Testis (tissue), 3 donors: ENCODE results near the gene SLIT3. TPM values are rescaled to one million over a fixed set of nuclear protein-coding genes. Genes with fewer than 3 reads are reported as not detected.

Experiments
- DNase-seq: peaks from one replicate; pipeline ENCODE4 v3.0.0-alpha.2; 2019
- H3K27ac ChIP-seq, 2 donors: fragments of 200-600 bp; sonication (generic); one replicate each; pipeline ENCODE4 v1.5.1; 2019
- H3K27me3 ChIP-seq: fragments of 200-600 bp; sonication (generic); one replicate; pipeline ENCODE4 v1.5.1; 2019
- H3K36me3 ChIP-seq: fragments of 200-600 bp; sonication (generic); one replicate; pipeline ENCODE4 v1.5.1; 2017; ENCODE audit warnings: low read depth; ENCODE audit errors: missing control alignments
- H3K4me1 ChIP-seq: fragments of 200-600 bp; sonication (generic); one replicate; pipeline ENCODE4 v1.5.1; 2019
- H3K4me3 ChIP-seq, 2 donors: fragments of 200-600 bp; sonication (generic); one replicate each; pipeline ENCODE4 v1.5.1; 2017 to 2019
- H3K9me3 ChIP-seq: fragments of 200-600 bp; sonication (generic); one replicate; pipeline ENCODE4 v1.5.1; 2017
- POLR2A ChIP-seq: fragments of 450-650 bp; IDR thresholded peaks from one replicate; pipeline ENCODE4 v1.6.1; 2017; ENCODE audit warnings: antibody characterized with exemption, mild to moderate bottlenecking, moderate library complexity
- whole genome bisulfite sequencing, 2 donors: methylation state at CpG; one replicate each; pipeline ENCODE4 v1.1.5; 2018; 5-methylcytosine and 5-hydroxymethylcytosine counted together
- intact Hi-C: fragments of 100-400 bp; cut with DNase I; formaldehyde crosslinking; loops from one replicate; pipeline ENCODE4 v1.15.1; 2023; ENCODE audit warnings: low total_unique reads
- polyA plus RNA-seq: library from polyadenylated mRNA; stranded (reverse); fragments of 350-450 nt; fragmentation: Illumina TruSeq; extraction: RNeasy Lipid Tissue Mini Kit (QIAGEN cat#74804); gene quantifications from one replicate; pipeline ENCODE4 v1.2.3, GENCODE V29; 2014; ENCODE audit warnings: low read depth, low replicate concordance; ENCODE audit not compliant: insufficient read depth
- total RNA-seq, 2 donors: library from RNA; depleted of rRNA; stranded (reverse); fragments of >200 nt; gene quantifications; one replicate each; pipeline ENCODE4 v1.2.3, GENCODE V29; 2016
- TF ChIP-seq, protein P1 (sequence below), 3 experiments: fragments of 450-650 bp in 2 of 3; fragments of 200-600 bp in 1 of 3; sonication (generic) in 1 of 3; IDR thresholded peaks; one replicate each; pipeline ENCODE4 v1.5.1; 2016 to 2019; ENCODE audit warnings: antibody characterized with exemption in 3 of 3, mild to moderate bottlenecking in 2 of 3, moderate library complexity in 1 of 3

Gene SLIT3
- total and polyA plus RNA-seq, 3 donors from 2014 or later: 4.8 to 23.2 (median 7.8) TPM

DNA sequence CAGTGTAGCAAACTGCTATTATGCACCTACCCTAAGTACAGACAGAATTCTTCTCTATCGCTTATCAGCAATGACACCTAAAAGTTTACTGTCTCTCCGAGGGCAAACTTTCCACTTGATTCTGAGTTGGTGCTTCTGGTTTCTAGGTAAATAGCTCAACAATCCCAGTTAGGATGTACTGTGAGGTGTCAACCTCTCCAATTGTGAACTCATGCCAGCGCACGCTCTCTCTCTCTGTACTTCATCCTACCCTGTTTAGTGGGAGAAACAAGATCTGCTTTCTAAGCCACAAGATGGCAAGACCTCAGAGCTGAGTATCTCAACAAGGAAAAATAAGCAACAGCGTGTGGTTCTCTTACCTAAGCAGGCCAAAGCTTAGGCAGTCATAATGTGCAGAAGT, 335.3 kb downstream of the SLIT3 start:
- no peak overlapping the region for H3K27ac ChIP-seq
- H3K9me3 ChIP-seq: no peaks in the 10 kb centered on the region
- DNase-seq: no peak
- H3K36me3 ChIP-seq: no peaks in the 10 kb centered on the region
- no peaks in the 10 kb centered on the region for H3K4me1 ChIP-seq
- WGBS, 2 donors: 91 to 94% methylated on average over 5 of the region's 5 CpGs
- H3K27me3 ChIP-seq: no peaks in the 10 kb centered on the region
- TF ChIP-seq, protein P1, sequence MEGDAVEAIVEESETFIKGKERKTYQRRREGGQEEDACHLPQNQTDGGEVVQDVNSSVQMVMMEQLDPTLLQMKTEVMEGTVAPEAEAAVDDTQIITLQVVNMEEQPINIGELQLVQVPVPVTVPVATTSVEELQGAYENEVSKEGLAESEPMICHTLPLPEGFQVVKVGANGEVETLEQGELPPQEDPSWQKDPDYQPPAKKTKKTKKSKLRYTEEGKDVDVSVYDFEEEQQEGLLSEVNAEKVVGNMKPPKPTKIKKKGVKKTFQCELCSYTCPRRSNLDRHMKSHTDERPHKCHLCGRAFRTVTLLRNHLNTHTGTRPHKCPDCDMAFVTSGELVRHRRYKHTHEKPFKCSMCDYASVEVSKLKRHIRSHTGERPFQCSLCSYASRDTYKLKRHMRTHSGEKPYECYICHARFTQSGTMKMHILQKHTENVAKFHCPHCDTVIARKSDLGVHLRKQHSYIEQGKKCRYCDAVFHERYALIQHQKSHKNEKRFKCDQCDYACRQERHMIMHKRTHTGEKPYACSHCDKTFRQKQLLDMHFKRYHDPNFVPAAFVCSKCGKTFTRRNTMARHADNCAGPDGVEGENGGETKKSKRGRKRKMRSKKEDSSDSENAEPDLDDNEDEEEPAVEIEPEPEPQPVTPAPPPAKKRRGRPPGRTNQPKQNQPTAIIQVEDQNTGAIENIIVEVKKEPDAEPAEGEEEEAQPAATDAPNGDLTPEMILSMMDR (IDR thresholded peaks at IDR 0.05): no peak
- no peak for TF ChIP-seq POLR2A
- intact Hi-C loops: no loop called here
- H3K4me3 ChIP-seq: no peak overlapping the region

GRCh38 chr5:168964182-168964581, 336.8 kb downstream of the SLIT3 start:
- H3K4me3 ChIP-seq: no peak overlapping the region
- TF ChIP-seq, protein P1 (IDR thresholded peaks at IDR 0.05): no peak
- TF ChIP-seq POLR2A: no peak
- no peaks in the 10 kb centered on the region for H3K9me3 ChIP-seq
- H3K4me1 ChIP-seq: no peaks in the 10 kb centered on the region
- DNase-seq: no peak
- no peaks in the 10 kb centered on the region for H3K36me3 ChIP-seq
- no peaks in the 10 kb centered on the region for H3K27me3 ChIP-seq
- intact Hi-C loops: no loop called here
- 73 to 76% methylated on average over 3 of the region's 3 CpGs for WGBS, 2 donors
- no peak overlapping the region for H3K27ac ChIP-seq

DNA sequence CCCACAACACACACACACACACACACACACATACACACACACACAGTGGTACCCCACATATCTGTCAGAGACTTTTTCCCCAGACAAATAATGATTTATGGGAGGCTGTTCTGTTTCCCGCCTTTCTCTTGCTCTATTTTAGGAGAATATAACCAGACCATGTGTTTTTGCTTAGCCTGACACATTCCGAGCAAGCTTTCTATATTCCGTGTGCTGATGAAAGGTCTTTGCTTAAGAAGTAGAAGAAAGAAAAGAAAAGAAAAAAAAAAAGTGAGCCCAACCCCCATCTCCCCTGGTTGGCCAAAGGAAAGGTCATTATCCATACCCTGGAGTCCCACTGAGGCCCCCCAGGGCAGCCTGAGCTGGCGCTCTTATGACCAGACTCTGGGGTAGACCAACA, 338.6 kb downstream of the SLIT3 start:
- WGBS, 2 donors: 66 to 71% methylated on average over 4 of the region's 4 CpGs
- no peak for DNase-seq
- no peaks in the 10 kb centered on the region for H3K4me1 ChIP-seq
- H3K4me3 ChIP-seq: no peak overlapping the region
- no peaks in the 10 kb centered on the region for H3K36me3 ChIP-seq
- TF ChIP-seq, protein P1 (IDR thresholded peaks at IDR 0.05): no peak
- no peak for TF ChIP-seq POLR2A
- no peaks in the 10 kb centered on the region for H3K9me3 ChIP-seq
- H3K27me3 ChIP-seq: no peaks in the 10 kb centered on the region
- intact Hi-C loops: no loop called here
- no peak overlapping the region for H3K27ac ChIP-seq

- H3K27me3 ChIP-seq: no peaks in the 10 kb centered on the region
- no peak overlapping the region for H3K4me3 ChIP-seq
- 82 to 88% methylated on average over 3 of the region's 3 CpGs for WGBS, 2 donors
- H3K9me3 ChIP-seq: no peaks in the 10 kb centered on the region
- TF ChIP-seq, protein P1 (IDR thresholded peaks at IDR 0.05): no peak
- TF ChIP-seq POLR2A: no peak
- H3K4me1 ChIP-seq: no peaks in the 10 kb centered on the region
- intact Hi-C loops: no loop called here
- H3K27ac ChIP-seq: no peak overlapping the region
- H3K36me3 ChIP-seq: no peaks in the 10 kb centered on the region
- no peak for DNase-seq
These were observed 339.3 kb downstream of the SLIT3 start for GRCh38 chr5:168961681-168962080.

DNA sequence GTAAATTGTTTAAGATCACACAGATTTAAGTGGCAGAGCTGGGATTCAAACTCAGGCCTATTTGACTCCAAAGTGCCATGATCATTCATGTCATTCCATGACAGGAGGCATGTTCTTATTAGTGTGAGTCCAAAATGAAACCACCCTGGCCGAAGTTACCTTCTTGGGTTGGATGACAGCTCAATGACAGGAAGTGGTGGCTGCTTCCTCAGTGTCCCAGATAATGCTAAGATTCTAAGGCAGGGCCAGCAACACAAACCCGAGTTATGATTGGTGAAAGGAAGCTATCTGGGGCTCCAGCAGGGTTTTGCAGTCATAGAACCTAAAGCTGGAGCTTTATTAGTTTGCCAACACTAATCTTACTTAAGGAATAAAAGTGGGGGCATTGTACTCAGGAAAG, 340.4 kb downstream of the SLIT3 start:
- no peak for DNase-seq
- H3K27ac ChIP-seq: no peak overlapping the region
- H3K9me3 ChIP-seq: no peaks in the 10 kb centered on the region
- TF ChIP-seq, protein P1 (IDR thresholded peaks at IDR 0.05): no peak
- TF ChIP-seq POLR2A: no peak
- no peak overlapping the region for H3K4me3 ChIP-seq
- intact Hi-C loops: no loop called here
- H3K27me3 ChIP-seq: no peaks in the 10 kb centered on the region
- 78% methylated on average over 2 of the region's 2 CpGs for WGBS, 2 donors
- no peaks in the 10 kb centered on the region for H3K4me1 ChIP-seq
- H3K36me3 ChIP-seq: no peaks in the 10 kb centered on the region
